MM.1S (cell line): Measurements from ENCODE around the gene YIPF3.
"Not testable (repeated sequence)": the region's sequence is repeated elsewhere in the genome, so short reads cannot be mapped to it uniquely, and the experiment has no call there.

Source experiments
- CTCF ChIP-seq: fragments of 300-600 bp; sonication (generic); IDR thresholded peaks from 2 replicates; pipeline ENCODE4 v1.5.1; 2016; ENCODE audit warnings: antibody characterized with exemption, low read length, mixed read lengths
- EZH2 ChIP-seq: fragments of 300-600 bp; sonication (generic); optimal IDR thresholded peaks from 2 replicates; pipeline ENCODE3; 2017; ENCODE audit warnings: low read depth, mild to moderate bottlenecking, antibody characterized with exemption, low read length, mixed read lengths
- EZH2phosphoT487 ChIP-seq: fragments of 300-600 bp; sonication (generic); IDR thresholded peaks from 2 replicates; pipeline ENCODE4 v1.6.1; 2018; ENCODE audit warnings: antibody characterized with exemption, low read length

GRCh38 chr6:43557620-43558019 is 40.9 kb upstream of the YIPF3 start:
- TF ChIP-seq CTCF, EZH2, EZH2phosphoT487: not testable (repeated sequence)
